ENCODE results near the gene FOXP4.

The FOXP4 gene

DNA sequence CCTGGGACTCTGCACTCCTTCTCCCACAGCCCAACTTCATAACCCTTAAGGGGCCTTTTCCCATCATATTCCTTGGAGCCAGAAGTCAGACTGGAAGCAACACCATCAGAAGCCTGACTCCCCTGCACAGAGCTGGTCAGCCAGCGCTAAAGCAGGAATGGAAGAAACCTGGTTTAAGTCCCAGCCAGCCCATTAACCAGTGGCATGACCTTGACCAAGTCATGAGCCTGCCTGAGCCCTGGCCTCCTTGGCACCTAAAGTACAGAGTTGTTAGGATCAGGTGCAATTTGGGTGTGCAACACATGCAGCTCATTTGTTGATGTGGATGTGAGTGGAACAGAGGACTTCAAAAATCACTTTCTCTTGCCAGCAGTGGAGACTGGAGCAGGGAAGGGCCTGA, 20.8 kb downstream of the FOXP4 start:
- DNase-seq: no peak

DNA sequence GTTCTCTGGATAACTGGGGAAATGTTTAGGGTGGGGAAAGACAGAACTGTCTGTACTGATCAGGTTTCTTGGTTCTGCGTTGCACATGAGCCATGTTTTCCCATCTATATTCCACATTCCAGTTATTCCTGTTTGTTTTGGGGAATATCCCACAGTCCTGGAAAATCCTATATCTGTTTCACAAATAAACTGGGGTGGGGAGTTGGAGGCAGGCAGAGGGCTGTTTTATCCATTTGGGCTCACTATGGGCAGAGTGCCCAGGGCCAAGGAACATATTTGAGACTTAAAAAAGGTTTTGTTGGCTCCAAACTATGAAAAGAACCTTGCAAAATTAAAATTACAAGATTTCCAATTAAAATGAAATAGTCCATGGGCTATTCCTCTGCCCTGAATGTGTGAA, 21.5 kb downstream of the FOXP4 start:
- DNase-seq: no peak

GRCh38 chr6:41568202-41568584, 22.0 kb downstream of the FOXP4 start:
- DNase-seq: no peak

- no peak for DNase-seq
Measured at GRCh38 chr6:41568585-41569384, 22.6 kb downstream of the FOXP4 start.

DNA sequence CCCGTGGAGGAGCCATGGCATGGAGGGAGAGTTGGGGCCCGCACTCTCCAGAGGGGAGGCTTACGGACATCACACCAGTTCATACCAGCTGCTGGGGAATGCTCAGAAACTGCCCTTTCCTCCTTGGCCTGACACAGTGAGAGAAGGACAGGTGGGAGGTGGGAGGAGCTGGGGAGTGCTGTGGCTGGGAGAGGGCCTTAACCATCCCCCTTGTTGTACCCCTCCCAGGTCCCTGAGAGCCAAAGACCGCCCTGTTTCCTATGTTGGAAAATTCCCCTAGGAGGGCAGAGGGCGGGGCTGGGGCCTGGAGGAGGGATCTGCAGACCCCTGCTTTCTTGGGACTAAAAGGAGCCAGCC, 24.1 kb downstream of the FOXP4 start:
- DNase-seq: no peak

- DNase-seq: peak; percentile 36
Measured at GRCh38 chr6:41571021-41571780, 25.0 kb downstream of the FOXP4 start.

GRCh38 chr6:41572613-41573012, 26.4 kb downstream of the FOXP4 start:
- no peak for DNase-seq

DNA sequence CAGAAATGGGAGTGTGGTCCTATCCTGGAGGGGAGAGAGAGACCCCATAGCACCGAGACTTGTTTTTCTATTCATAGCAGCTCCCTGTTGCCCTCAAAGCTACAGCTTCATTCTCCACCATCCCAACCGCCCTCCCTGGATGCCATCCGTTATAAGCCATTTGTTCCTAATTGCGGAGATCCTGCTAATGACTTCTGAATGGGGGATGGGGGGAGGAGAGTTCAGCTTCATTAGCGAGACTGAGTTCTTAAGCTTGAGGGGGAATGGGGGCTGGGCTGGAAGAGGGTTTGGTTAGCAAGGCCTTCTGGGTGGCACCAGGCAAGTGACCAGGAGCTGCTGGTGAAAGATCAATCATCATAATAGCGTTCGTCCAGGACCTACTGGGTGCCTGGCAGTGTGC, 27.1 kb downstream of the FOXP4 start:
- no peak for DNase-seq

GRCh38 chr6:41573985-41574384, 27.8 kb downstream of the FOXP4 start:
- DNase-seq: no peak

GRCh38 chr6:41575598-41575997, 29.4 kb downstream of the FOXP4 start:
- no peak for DNase-seq

DNA sequence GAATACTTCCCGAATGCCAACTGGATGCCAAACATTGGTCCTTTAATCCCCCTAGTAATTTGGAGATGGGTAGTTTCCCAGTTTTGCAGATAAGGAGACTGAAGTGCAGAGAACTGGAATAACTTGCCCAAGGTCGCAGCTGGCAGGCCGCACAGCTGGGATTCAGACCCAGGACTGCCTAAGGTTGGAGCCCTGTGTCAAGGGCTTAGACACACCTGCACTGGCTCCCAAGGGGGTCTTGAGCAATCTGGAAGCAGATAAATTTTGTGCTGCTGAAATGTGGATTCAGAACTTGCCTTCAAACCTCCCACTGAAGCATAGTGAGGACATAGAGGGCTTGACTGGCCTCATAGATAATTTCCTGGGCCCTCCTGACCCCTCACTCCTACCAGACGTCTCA, 30.5 kb downstream of the FOXP4 start:
- DNase-seq: no peak

GRCh38 chr6:41577356-41578216, 31.4 kb downstream of the FOXP4 start:
- no peak for DNase-seq

DNA sequence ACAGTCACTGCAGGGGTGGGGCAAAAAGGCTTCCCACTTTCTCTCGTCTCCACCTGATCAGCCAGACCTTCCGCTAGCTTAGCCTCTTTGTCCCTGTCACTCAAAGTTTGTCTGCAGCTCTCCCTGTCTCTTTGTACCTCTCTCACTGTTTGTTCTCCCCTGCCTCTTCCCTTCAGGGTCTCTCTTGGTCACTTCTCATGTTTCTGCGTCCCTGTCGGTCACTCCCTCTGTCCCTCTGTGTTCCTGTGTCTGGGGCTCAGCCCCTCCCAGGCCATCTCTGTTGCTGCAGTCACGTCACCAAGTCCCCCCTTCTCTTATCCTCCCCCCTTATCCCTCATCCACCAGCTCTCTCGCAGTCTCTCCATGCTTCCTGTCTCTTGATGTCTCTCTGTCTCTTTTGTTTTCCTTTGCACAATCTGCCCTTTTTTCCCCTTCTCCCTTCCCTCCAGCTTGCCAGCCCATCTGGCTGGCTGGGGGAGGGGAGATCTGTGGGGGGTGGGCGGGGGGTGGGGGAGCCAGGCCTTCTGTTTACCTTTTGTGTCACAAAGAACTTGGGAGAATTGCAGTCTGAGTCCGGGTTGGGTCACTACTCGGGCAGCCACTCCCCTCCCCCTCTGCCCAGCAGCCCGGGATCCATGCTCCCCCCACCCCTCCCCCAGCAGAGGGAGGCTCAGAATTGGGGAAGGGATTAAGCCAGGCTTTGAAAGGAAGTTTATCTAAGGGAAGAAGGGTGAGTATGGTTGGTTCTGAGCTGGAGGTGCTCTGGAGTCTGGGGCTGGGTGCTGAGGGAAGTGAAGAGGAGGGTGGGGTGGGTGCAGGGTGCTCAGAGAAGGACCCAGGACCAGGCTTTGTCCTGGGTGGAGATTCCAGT, 32.3 kb downstream of the FOXP4 start:
- no peak for DNase-seq

GRCh38 chr6:41579088-41579610, 33.0 kb downstream of the FOXP4 start:
- DNase-seq: no peak

- DNase-seq: no peak
Measured at GRCh38 chr6:41580690-41581089, 34.5 kb downstream of the FOXP4 start.

- DNase-seq: no peak
Measured at GRCh38 chr6:41581381-41581991, 35.3 kb downstream of the FOXP4 start.

DNA sequence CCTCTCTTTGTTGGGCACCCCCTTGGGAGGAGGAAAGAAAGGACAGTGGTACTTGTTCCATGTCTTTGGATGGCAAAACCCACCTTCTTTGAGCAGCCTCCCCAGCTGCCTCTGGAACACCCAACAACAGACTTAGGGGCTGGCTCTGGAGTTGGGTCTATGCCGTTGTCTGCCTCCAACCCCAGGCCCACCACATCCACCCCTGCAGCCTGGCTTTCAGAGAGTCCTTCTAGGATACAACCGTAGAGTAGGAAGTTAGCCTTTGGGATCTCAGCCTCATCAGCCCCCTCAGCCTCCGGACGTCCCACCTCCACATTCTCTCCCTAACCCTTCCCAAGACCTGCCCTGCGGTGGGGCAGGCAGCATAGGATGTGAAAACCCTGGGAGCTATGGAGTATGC, 36.4 kb downstream of the FOXP4 start:
- DNase-seq: no peak

DNA sequence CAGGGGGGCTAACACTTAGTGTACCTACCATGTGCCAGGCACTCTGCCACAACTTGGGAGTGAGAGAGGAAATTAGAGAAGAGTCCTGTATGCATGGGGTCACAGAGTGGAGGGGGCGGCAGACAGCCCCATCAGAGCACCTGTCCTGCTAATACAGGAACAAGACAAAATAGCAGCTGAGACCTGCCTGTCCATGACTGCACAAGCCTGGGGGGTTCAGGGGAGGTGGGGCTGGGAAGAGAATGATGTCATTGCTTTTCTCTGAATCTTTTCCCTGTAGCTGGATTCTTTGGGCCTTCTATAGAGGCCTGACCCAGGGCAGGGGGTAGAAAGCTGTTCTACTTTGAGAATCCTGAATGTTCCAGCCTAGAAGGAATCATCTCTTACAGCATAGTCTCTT, 37.4 kb downstream of the FOXP4 start:
- DNase-seq: no peak

DNA sequence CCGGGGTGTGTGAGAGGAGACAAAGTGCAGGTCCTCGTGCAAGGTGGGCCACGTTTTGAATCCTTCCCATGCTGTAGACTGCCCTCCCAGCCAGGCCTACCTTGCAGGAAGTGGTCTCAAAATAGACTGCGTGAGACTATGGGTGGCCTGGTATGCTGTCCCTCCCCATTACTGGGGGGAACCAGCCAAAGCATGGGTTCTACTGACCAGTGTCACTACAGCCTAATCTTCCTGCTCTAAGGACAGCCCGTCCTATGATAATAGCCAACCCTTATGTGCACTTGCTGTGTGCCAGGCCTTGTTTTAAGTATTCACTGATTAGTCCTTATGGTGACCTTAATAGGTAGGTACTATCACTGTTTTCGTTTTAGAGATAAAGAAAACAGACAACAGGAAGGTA, 38.0 kb downstream of the FOXP4 start:
- no peak for DNase-seq

DNA sequence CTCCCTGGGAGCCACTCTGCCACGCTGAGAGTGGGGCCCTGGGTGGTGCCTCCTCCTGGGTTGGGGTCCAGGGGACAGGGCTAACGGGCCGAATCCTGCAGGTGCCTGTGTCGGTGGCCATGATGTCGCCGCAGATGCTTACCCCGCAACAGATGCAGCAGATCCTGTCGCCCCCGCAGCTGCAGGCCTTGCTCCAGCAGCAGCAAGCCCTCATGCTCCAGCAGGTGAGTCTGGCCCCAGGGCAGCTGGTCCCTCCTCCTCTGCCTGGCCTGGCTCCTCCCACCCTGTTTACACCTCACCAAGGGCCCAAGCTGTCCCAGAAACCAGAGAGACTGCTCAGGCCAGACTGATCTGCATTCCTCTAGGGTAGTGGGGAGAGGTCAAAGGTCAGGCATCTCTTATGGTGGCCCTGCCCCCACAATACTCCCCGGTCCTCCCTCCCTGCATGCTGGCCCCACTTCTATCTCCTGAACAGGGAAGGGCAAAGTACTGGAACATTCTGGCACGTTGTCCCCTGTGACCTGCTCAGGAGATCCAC, 38.6 kb downstream of the FOXP4 start:
- no peak for DNase-seq

DNA sequence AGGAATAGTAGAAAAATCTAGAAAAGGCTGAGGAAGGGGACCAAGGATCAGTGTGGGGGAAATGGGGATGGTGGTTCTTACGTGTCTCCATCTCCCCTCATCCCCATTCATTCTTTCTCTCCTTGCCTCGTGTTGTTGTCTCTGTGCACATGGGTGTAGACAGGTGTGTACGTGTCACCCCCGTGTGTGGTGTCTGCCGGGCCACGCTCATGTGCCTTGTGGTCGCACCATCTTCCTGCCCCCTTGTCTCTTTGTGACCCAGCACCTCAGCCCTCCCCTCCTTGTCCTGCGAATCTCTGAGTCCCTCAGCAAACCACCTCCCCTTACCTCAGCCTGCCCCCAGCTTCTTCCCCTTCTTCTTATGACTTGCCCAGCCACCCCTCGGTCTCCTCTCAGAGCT, 39.4 kb downstream of the FOXP4 start:
- DNase-seq: no peak

All from stimulated activated CD4-positive, alpha-beta T cell treated with anti-CD3 and anti-CD28 coated beads, Interleukin-4, amount 100 ng/mL, for 1 hour (primary cell).